ENCODE measurements around the gene NMRK1. TPM values are rescaled to one million over a fixed set of nuclear protein-coding genes. Genes with fewer than 3 reads are reported as not detected.

The NMRK1 gene
- total RNA-seq, 4 donors from 2014 or later = 25.7 to 43.5 (median 33.4) TPM

DNA sequence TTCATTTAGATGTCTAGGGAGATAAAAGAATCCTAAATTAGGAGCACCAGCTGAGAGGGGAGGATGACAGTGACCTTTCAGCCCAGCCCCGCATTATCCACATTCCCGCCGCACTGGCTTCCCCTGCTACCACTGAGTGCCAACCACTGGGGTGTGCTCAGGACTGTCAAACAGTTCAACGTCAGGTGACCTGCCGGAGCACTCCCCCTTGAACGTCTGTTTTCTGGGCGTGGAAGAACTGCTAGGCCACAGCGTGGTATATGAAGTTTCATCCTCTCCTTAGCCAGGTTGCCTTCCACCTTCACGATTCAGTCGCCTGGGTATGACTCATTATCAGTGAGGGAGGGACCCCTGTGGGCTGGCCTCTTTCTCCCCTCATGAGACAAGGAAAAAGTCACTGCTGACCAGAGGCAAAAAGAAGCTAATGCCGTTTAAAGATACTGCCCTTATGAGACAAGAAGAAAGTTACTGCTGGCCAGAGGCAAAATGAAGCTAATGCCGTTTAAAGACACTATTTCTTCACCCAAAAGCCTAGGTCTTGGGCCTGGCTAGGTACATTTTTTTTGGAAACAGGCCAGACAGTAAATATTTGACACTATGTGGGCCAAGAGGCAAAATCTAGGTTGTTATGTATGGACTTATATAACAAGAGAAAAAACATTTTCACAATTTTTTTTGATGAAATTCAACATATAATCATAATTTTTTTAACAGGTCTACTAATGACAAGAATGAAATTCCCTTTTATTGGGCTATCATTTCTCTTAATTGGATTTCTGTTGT is 4.6 kb downstream of the NMRK1 start:
- peak in 1 of 2 donors; percentile 42 for DNase-seq (ENCODE audit: low spot score in 2 of 2)
- TF ChIP-seq, protein P1, sequence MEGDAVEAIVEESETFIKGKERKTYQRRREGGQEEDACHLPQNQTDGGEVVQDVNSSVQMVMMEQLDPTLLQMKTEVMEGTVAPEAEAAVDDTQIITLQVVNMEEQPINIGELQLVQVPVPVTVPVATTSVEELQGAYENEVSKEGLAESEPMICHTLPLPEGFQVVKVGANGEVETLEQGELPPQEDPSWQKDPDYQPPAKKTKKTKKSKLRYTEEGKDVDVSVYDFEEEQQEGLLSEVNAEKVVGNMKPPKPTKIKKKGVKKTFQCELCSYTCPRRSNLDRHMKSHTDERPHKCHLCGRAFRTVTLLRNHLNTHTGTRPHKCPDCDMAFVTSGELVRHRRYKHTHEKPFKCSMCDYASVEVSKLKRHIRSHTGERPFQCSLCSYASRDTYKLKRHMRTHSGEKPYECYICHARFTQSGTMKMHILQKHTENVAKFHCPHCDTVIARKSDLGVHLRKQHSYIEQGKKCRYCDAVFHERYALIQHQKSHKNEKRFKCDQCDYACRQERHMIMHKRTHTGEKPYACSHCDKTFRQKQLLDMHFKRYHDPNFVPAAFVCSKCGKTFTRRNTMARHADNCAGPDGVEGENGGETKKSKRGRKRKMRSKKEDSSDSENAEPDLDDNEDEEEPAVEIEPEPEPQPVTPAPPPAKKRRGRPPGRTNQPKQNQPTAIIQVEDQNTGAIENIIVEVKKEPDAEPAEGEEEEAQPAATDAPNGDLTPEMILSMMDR (IDR thresholded peaks at IDR 0.05) = no peak
- no peak for TF ChIP-seq POLR2A (IDR thresholded peaks at IDR 0.05)
- 48 to 55% methylated on average over 12 of the region's 12 CpGs for WGBS, 2 donors
- no peak overlapping the region for H3K4me3 ChIP-seq (ENCODE audit: low read depth, poor library complexity, severe bottlenecking)
- intact Hi-C loops (cut with DNase I; ENCODE audit: low total_unique reads) = no loop called here

DNA sequence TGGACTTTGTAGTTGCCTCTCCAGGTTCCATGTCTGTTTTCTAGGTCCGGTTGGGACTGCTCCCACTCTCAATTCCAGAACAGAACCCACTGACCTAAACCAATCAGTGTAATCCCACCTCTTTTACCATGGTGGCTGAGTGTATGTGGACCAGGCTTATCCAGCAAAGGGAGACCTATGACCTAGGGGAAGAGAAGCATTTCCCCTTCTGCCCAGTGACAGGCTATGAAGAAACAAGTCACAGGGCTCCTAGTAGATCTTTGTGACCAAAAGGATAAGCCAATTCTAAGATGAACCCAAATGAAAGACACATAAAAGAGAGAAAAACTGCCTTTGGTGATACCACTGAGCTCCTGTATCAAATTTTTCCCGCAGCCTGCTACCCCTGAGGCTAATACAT is 6.3 kb downstream of the NMRK1 start:
- no peak overlapping the region for H3K4me3 ChIP-seq (ENCODE audit: low read depth, poor library complexity, severe bottlenecking)
- intact Hi-C loops (cut with DNase I; ENCODE audit: low total_unique reads) = no loop called here
- TF ChIP-seq, protein P1 (IDR thresholded peaks at IDR 0.05) = no peak
- TF ChIP-seq POLR2A (IDR thresholded peaks at IDR 0.05) = no peak
- DNase-seq (ENCODE audit: low spot score in 2 of 2) = no peak
- 0 to 2% methylated on average over 2 of the region's 2 CpGs for WGBS, 2 donors

DNA sequence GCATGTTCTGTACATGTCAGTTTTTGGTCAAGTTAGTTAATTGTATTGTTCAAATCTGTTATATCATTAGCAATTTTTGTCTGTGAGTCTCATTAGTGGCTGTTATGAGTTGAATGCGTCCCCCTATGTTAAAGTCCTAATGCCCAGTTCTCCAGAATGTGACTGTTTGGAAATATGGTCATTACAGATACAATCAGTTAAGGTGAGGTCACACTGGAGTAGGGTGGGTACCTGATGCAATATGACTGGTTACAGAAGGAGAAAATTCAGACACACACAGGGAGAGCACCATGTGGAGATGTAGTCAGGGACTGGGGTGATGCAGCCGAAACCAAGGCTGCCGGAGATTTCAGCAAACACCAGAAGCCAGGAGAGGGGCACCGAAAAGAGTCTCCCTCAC is 15.1 kb downstream of the NMRK1 start:
- 97 to 99% methylated on average over 4 of the region's 4 CpGs for WGBS, 2 donors
- TF ChIP-seq, protein P1 (IDR thresholded peaks at IDR 0.05) = no peak
- no peak for TF ChIP-seq POLR2A (IDR thresholded peaks at IDR 0.05)
- no peak overlapping the region for H3K4me3 ChIP-seq (ENCODE audit: low read depth, poor library complexity, severe bottlenecking)
- DNase-seq (ENCODE audit: low spot score in 2 of 2) = no peak
- intact Hi-C loops (cut with DNase I; ENCODE audit: low total_unique reads) = no loop called here

DNA sequence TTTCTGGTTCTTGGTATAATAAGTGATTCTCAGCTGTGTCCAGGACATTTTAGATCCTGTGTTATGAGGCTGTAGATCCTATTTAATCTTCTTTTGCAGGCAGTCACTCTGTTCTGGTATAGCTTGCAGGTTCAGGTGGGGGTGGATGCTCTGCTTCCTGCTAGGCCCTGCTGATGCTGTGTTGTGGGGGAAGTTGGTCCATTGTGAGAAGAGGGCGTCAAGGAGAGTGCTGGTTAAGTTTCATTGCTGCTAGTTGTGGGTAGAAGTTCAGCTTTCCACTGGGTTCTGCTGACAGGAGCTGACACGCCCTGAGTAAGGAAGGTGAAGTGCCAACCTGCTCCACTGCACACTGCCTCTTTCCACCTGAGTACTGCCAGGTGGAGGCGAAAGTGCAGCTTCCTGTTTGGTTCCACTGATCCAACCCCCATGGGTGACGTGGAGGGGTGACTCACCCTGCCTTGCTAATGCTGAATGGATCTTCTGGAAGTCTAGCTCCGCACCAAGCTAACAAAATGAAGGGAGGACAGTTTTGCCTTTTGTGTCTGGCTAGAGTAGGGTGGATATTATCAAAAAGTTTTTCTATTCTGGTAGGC is 16.3 kb downstream of the NMRK1 start:
- TF ChIP-seq POLR2A (IDR thresholded peaks at IDR 0.05) = no peak
- TF ChIP-seq, protein P1 (IDR thresholded peaks at IDR 0.05) = no peak
- peak in 1 of 2 donors; percentile 71 for DNase-seq (ENCODE audit: low spot score in 2 of 2)
- H3K4me3 ChIP-seq (ENCODE audit: low read depth, poor library complexity, severe bottlenecking) = no peak overlapping the region
- intact Hi-C loops (cut with DNase I; ENCODE audit: low total_unique reads) = no loop called here
- WGBS, 2 donors = 48 to 72% methylated on average over 5 of the region's 5 CpGs

DNA sequence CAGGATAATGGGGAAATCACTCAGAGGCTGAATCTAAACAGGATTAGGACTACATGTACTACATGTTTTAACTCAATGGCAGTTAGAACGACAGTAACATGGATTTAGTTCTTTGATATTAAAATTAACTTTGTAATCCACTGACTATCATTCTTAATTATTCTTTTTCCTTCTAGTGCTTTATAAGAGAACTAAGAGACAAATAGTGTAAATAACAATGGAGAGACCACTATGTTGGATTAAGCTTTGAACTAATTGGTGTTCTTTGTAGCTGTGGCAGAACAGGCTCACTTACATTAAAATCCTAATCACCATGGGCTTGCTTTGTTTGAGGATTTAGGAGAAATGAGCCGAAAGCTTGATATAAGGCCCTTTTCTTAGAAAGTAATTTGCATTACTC is 18.8 kb downstream of the NMRK1 start:
- TF ChIP-seq POLR2A (IDR thresholded peaks at IDR 0.05) = no peak
- TF ChIP-seq, protein P1 (IDR thresholded peaks at IDR 0.05) = no peak
- no peak for DNase-seq (ENCODE audit: low spot score in 2 of 2)
- H3K4me3 ChIP-seq (ENCODE audit: low read depth, poor library complexity, severe bottlenecking) = no peak overlapping the region
- 46 to 81% methylated on average over 2 of the region's 2 CpGs for WGBS, 2 donors
- intact Hi-C loops (cut with DNase I; ENCODE audit: low total_unique reads) = loop anchor here (5.0 kb wide), 1 partner anchor 37 kb away; no protein-coding TSS in a partner anchor

All from lower leg skin (tissue), 4 donors.